CD4-positive, alpha-beta memory T cell (primary cell): ENCODE results near the gene DCAF8. TPM values are rescaled to one million over a fixed set of nuclear protein-coding genes. Genes with fewer than 3 reads are reported as not detected.

ENCODE experiments used
- polyA plus RNA-seq, 2 donors: library from polyadenylated mRNA; unstranded; fragments of 300-500 nt; fragmentation: Illumina TruSeq; gene quantifications; one replicate each; pipeline ENCODE4 v1.2.3, GENCODE V29; 2021
- total RNA-seq, 2 experiments: library from RNA; stranded (reverse); gene quantifications; one replicate each; pipeline ENCODE4 v1.2.3, GENCODE V29; 2021

Gene DCAF8
- total and polyA plus RNA-seq, 4 experiments from 2014 or later = 57.5 to 223 (median 139) TPM

Other genes with a start within 250 kb of the DCAF8 start
- gene PIGM, start 230.6 kb downstream of the DCAF8 start, total RNA-seq = 10 to 100 TPM; 11.7 to 12.3 TPM
- 1 to 10 TPM; 2.9 to 3.5 TPM for gene PIGM, start 230.6 kb downstream of the DCAF8 start, polyA plus RNA-seq
- gene KCNJ10, start 192.4 kb downstream of the DCAF8 start, total RNA-seq = not detected
- gene KCNJ10, start 192.4 kb downstream of the DCAF8 start, polyA plus RNA-seq = under 1 TPM in 1 of 2 donors, not detected in 1; 0.08 TPM
- not detected for gene KCNJ9, start 181.0 kb downstream of the DCAF8 start, total RNA-seq
- gene KCNJ9, start 181.0 kb downstream of the DCAF8 start, polyA plus RNA-seq = not detected
- 10 to 100 TPM; 48.8 to 51.2 TPM for gene IGSF8, start 163.9 kb downstream of the DCAF8 start, total RNA-seq
- 10 to 100 TPM; 36.8 to 46.9 TPM for gene IGSF8, start 163.9 kb downstream of the DCAF8 start, polyA plus RNA-seq
- gene ATP1A2, start 146.8 kb downstream of the DCAF8 start, total RNA-seq = not detected
- gene ATP1A2, start 146.8 kb downstream of the DCAF8 start, polyA plus RNA-seq = not detected
- gene ATP1A4, start 110.9 kb downstream of the DCAF8 start, total RNA-seq = not detected
- gene ATP1A4, start 110.9 kb downstream of the DCAF8 start, polyA plus RNA-seq = not detected
- not detected for gene CASQ1, start 72.0 kb downstream of the DCAF8 start, total RNA-seq
- not detected for gene CASQ1, start 72.0 kb downstream of the DCAF8 start, polyA plus RNA-seq
- 10 to 100 TPM; 23.1 to 25.1 TPM for gene PEA15, start 57.2 kb downstream of the DCAF8 start, total RNA-seq
- 10 to 100 TPM in 1 of 2 donors, 1 to 10 TPM in 1; 7.6 to 10.0 TPM for gene PEA15, start 57.2 kb downstream of the DCAF8 start, polyA plus RNA-seq
- gene PEX19, start 22.6 kb upstream of the DCAF8 start, total RNA-seq = 10 to 100 TPM; 53.5 to 60.6 TPM
- 10 to 100 TPM; 41.2 to 84.0 TPM for gene PEX19, start 22.6 kb upstream of the DCAF8 start, polyA plus RNA-seq
- 100 to 1,000 TPM; 128 to 132 TPM for gene COPA, start 80.7 kb upstream of the DCAF8 start, total RNA-seq
- 100 to 1,000 TPM; 115 to 150 TPM for gene COPA, start 80.7 kb upstream of the DCAF8 start, polyA plus RNA-seq
- 10 to 100 TPM; 62.2 to 68.0 TPM for gene NCSTN, start 80.8 kb upstream of the DCAF8 start, total RNA-seq
- 10 to 100 TPM; 68.1 to 93.1 TPM for gene NCSTN, start 80.8 kb upstream of the DCAF8 start, polyA plus RNA-seq
- gene NHLH1, start 104.5 kb upstream of the DCAF8 start, total RNA-seq = under 1 TPM; 0.41 to 0.42 TPM
- gene NHLH1, start 104.5 kb upstream of the DCAF8 start, polyA plus RNA-seq = not detected
- gene VANGL2, start 138.0 kb upstream of the DCAF8 start, total RNA-seq = not detected
- not detected for gene VANGL2, start 138.0 kb upstream of the DCAF8 start, polyA plus RNA-seq